GM21390 (cell line): Measurements from ENCODE around the gene NCBP3.
"Not testable (repeated sequence)": the region's sequence is repeated elsewhere in the genome, so short reads cannot be mapped to it uniquely, and the experiment has no call there.

Experiments used
- ATAC-seq: cut with Tn5 transposase; IDR thresholded peaks from one replicate; pipeline ENCODE4 v1.9.1; 2021; ENCODE audit not compliant: unreplicated experiment

Gene NCBP3

DNA sequence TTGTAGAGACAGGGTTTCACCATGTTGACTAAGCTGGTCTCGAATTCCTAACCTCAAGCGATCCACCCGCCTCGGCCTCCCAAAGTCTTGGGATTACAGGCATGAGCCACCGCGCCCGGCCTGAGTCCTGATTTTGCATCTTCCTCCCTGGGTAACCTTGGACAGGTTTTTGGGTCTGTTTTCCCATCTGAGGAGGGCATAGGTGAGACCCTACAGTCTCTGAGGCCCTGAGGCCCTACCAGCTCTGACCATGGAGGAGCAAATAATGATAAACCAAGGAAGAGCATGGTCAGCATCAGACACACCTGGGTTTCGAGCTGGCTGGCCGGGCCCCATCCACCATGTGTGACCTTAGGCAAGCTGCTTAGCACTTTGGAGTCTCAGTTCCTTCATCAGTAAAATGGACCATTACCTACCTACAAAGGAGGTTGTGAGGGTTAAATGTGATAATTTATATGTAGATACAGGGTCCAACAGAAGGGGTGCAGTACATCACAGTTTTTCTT, 1.2 kb upstream of the NCBP3 start:
- no peak for ATAC-seq

DNA sequence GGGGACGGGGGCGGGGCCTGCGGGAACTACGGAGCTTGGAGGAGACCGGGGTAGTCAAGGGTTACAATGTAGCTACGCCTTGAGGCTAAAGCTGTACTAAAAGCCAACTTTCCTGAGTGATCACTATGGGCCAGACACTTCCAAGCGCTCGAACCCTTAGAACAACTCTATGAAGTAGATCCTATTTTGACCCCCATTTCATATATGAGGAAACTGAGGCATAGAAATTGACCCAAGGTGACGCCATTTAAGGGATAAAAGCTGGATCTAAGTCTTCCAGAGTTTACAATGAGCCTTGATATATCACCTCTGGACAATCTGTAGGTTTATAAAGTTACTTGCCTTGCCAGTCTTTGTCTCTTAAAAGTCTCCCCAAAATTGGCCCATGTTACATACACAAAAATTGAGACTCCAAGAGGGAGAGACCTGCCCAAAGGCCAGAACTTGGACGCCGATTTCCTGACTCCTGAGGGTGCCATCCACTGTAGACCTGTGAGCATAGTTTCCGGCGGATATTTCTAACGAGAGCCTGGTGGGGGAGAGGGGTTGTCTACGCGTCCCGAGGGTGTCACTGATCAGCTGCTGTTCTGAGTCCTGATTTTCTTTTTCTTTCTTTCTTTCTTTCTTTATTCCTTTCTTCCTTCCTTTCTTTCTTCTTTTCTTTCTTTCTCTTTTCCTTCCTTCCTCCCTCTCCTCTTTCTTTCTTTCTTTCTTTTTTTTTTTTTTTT, 555 bp upstream of the NCBP3 start:
- ATAC-seq = no peak

DNA sequence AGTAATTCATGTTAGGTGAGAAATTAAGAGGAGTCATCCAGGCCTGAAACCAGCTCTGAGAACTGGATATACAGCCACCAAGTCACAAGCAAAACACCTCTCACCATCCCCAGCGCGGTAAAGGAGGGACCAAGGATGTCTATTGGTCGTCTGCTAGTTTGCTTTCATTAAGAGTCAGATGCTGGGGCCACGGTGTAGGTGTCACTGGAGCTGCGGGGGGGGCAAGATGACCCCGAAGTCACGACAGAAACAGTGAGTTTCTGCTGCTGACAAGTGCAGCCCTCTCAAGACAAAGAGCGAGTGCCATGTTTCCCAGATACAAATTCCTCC, 790 bp downstream of the NCBP3 start:
- ATAC-seq = no peak

DNA sequence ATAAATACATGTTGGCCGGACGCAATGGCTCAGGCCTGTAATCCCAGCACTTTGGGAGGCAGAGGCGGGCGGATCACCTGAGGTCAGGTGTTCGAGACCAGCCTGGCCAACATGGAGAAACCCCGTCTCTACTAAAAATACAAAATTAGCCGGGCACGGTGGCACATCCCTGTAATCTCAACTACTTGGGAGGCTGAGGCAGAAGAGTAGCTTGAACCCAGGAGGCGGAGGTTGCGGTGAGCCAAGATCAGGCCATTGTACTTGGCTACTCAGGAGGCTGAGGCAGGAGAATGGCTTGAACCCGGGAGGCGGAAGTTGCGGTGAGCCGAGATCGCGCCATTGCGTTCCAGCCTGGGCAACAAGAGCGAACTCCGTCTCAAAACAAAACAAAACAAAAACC, 1.5 kb downstream of the NCBP3 start:
- ATAC-seq = not testable (repeated sequence)

DNA sequence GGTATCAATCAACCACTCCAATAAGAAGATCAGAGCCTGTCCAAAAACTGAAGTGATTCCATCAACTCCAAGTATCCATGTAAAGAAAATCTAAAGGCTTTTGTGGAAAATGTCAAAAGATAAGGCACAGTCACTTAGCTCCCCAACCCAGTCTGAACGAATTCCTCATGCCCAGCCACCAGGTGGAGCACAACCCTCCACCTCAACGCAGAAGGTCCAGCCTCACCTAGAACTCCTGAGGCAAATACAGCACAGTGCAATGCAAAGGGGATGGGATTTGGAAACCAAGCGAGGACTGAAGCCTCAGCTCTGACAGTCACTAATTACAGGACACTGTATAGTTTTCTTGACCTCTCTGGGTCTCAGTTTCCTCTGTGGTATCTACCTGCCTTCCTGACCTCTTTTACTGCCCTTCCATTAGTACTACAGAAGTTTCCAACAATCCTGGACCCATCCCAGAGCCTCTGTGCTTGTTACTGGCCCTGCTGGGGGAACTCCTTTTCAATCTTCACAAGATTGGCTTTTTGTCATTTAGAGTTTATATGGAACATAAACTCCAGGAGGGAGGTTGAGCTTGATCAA, 2.0 kb downstream of the NCBP3 start:
- ATAC-seq = no peak

DNA sequence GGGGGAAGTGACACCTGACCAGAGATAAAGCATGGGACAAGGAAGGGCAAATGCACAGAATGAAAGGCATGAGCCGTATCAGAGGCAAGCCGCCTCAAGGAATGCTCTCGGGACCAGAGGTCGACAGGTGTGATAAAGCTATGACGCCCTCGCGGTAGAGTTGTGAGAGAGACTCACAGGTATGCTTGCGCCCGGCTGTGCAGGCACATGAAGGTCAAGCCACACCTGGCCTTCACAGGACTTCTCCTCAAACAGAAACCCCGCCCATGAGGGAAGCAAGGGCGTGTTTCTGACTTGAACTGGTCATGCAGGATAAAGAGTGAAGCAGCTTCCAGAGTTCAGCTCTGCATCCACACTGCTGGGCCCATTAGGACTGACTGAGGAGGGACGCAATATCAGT, 7.8 kb downstream of the NCBP3 start:
- ATAC-seq = no peak

DNA sequence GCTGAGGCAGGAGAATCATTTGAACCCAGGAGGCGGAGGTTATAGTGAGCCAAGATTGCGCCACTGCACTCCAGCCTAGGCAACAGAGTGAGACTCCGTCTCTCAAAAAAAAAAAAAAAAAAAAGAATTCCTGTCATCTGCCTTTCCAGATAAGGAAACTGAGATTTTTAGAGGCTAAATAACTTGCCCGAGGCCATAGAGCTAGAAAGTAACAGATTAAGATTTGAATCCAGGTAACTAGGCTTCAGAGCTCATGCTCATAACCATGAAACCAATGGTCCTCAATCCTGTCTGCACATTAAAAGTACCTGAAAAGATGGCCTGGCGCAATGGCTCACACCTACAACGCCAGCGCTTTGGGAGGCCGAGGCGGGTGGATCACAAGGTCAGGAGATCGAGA, 9.5 kb downstream of the NCBP3 start:
- ATAC-seq = no peak

DNA sequence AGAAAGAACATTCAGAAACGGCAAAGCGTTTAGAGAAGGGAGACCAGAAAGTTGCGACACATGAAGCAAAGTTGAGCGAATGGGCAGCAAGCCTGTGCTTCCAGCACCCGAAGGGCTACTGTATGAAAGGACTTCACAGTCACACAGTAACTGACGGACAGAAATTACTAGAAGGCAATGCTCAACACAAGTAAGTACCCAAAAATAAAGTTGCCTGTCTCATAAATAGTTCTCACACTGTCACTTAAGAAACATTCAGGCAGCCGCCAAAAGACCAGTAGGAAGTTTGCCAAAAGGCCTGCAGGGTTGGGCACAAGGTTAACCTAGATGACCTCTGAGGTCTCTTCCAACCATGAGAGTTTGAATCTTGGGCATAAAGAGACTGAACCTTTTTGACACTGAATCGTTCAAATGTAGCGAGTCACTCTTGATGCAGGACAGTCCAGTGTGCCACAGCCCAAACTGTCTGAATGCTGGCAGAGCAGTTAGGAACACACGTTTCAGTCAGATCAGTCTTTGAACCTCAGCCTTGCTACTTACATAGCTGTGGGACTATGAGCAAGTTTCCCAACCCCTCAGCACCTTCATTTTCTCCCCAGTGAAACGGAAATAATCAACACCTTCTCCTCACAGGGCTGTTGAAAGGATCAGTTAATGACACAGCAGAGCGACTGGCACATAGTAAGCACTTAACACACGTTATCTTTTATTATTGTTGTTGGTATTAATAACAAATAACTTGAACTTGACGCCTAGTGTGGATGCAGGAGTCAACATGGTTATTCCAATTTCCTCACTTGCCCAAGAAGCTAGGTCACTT, 10.4 kb downstream of the NCBP3 start:
- no peak for ATAC-seq

DNA sequence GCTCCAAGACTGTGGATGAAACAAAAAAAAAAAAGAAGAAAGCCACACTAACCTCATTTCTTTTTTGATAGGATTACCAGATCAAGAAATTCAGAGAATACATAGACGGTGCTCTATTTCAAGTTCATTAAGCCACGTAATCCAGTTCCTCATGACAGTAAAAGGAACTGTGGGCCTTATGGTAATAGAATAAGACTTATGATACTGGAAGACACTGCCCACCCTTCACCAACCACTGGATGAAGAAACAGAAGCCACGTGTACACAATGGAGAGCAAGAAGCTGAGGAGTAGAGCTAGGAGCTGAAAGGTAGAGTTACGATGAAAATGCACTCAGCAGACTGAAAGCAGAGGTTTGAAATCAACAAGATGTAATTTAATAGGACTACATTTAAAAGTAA, 11.2 kb downstream of the NCBP3 start:
- ATAC-seq = no peak

DNA sequence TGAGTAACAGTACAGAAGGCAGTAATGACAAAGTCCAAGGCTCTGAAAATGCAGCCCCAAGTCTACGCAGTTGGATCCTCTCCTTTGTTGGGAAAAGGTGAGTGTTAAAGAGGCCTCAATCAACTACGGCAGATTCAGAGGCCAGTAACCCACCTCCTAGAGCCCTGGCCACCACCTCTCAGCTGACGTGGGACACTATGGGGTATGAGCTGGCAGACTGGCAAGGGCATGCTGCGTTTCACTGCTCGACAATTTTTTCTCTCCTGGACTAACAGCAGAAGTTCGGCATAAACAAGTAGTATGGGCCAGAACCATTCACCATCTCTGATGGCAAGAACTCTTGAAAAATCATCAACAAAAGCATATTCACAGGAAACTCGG, 17.2 kb downstream of the NCBP3 start:
- no peak for ATAC-seq

DNA sequence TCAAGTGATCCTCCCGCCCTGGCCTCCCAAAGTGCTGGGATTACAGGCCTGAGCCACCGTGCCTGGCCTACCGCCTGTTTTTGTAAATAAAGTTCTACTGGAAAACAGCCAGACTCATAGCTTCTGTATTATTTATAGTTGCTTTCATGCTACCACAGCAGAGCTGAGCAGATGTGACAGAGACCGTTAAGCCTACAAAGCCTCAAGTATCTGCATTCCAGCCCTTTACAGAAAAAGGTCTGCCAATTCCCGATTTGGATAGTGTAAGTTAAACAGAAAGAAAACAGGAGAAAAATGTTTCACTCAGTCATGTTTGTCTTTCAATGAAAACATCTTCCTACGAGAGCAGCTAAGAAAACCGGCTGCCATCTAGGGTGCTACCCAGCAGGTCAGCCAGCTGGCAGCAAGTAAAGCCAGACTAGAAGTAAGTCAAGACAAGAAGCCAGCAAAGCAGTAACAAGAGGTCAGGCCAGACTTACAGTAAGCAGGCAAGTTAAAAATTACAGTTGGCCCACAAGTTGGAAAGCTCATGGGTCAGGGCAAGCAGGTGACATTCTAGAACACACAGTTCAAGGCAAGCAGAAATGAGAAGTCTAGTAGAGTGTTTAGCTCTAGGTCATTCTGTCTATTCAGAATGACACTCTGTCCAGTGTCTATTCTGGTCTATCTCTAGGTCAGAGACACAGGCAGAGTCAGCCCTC, 17.7 kb downstream of the NCBP3 start:
- ATAC-seq = no peak

DNA sequence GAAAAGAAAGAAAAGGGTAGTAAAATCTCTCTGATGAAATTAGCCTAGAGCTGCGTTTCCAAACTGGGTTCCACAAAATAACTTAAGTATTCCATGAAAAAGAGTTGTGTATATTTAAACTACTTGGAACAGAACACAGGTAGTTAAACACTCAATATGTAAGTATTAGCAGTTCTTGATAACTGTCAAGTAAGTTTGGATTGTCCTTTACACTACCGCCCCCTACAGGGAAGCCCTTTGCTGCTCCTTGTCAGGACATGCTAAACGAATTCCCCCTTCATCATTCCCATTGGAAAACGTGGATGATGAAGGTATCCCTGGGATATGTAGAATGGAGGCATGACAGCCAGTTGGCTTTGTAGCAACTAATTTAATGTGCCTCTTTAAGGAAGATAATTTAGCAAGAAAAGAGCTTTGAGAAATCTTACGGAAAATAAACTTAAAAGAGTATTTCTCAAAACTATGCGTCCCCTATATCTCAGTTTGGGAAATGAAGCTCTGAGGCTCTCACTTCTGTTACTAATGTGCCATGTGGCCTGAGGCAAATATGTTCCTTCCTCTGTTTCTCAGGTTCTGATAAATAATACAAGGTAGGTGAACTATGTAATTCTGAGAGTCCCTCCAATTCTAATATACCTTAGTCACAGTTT, 18.8 kb downstream of the NCBP3 start:
- ATAC-seq = no peak

DNA sequence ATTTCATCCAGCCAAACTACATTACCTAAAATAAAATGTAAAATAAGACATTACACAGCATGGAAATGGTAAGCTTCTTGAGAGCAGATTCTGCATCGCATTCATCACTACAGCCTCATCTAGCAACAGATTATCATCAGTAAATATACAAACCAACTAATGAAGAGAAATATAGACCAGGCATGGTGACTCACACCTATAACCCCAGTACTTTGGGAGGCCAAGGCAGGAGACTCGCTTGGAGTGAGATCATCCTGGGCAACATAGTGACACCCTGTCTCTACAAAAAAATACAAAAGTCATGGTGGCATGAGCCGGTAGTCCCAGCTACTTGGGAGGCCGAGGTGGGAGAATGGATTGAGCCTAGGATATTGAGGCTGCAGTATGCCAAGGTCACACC, 19.9 kb downstream of the NCBP3 start:
- ATAC-seq = no peak

DNA sequence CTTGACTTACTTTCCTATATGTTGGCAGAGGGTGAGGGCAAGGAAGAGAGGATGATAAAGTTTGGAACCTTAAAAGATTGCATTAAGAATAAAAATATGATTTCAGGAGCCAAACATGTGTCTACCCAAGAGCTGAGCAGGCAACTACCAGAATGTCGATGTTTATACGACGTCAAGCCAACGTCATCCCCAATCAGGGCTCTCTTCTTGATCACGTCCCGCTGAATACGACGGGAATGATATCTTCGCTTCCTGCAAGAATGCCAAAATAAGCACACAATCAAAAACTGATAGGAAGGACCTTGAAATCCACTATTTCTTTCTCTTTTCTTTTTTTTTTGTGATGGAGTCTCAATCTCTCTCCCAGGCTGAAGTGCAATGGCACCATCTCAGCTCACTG, 24.9 kb downstream of the NCBP3 start:
- ATAC-seq = no peak

DNA sequence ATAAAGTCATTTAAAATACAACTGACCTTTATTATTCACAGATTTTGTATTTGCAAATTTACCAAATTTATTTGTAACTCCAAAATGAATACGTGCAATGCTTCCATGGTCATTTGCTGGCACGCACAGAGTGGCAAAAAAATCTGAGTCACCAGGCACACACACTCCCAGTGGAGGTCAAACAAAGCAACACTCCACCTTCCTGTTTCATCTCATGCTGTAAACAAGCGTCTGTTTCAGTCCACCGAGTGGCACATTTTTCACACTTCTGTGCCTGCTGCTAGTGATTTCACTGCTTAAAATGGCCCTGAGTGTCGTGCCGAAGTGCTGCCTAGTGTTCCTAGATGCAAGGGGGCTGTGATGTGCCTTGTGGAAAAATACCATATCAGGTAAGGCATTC, 27.3 kb downstream of the NCBP3 start:
- no peak for ATAC-seq

DNA sequence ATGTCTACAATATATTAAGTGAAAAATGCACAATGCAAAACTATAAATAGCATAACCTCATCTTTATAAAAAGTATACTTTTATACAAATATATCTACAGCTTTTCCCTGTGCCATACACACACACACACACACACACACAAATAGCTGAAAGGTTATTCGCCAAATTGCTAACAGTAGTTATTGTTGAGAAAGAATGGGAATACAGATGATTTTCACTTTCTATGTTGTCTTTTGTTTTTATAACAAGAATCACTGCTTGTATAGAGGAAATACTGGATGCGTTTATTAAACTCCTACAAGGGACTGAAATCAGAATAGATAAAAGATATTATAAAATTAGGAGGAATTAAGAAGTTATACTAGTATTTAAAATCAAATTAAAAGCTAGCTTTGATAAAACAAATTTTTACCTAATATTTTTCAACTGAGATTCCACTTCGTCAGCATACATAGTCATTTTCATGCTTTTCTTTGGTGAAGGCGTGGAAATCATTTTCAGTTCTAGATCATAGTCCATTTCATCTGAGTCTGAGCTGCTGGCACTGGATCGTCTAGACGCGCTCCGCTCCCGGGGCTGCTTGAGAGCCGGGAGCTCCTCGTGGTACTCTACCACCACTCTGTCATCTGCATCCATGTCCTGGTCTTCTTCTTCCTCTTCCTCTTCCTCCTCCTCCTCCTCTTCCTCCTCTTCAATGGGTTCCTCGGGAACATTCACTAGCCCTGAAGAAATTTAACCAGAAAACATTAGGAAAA, 28.0 kb downstream of the NCBP3 start:
- ATAC-seq = no peak

DNA sequence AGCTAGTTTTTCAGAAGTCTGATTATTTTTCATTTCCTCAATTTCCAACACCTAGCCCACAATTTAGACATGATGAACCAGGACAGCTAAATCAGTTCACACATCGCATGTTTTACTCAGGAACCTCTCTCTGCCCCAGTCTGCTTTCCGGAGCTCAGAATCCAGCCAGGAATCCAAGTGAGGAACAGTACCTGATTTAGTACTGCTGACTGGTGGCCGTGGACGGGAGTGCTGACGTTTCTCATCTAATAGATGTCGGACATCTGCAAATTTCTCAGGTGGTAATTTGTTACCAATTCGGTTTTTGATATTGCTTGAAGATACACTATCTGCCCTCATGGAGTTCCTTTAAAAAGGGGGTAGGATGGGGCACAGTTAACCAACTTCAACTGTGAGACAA, 30.1 kb downstream of the NCBP3 start:
- no peak for ATAC-seq

DNA sequence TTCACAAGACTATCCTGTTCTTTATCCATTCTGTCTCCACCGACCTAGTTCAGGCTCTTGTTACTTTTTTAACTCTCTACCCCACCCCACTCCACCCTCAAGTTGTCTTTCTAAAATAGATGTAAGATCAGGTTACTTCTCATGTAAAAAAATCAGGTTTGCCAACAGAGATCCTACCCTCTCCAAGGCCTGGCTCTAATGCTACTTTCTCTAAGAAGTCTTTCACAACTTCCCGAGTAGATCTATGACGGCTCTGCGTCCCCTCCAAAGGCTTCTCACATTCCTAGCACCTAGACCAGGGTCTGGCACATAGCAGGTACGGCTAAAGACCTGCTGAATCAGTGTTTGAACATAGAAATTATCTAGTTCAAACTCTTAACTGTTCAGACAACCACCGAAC, 30.9 kb downstream of the NCBP3 start:
- ATAC-seq = no peak

DNA sequence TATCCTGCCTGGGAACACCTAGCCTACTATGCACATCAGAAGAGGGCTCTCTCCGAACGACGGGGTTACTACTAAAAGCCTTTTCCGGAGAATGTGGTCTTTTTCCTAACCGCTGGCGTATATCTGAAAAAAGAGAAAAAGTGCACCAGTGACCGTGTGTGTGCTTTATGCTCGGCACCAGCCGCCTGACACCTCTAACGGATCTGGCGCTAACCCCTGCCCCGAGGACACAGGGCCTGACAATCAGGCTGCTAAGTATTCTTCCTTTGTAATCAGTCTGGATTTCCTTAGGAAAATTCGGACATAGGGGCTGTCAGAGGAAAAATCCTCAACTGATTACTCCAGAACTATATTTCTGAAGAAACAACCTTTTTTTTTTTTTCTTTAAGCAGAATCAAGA, 31.7 kb downstream of the NCBP3 start:
- no peak for ATAC-seq

DNA sequence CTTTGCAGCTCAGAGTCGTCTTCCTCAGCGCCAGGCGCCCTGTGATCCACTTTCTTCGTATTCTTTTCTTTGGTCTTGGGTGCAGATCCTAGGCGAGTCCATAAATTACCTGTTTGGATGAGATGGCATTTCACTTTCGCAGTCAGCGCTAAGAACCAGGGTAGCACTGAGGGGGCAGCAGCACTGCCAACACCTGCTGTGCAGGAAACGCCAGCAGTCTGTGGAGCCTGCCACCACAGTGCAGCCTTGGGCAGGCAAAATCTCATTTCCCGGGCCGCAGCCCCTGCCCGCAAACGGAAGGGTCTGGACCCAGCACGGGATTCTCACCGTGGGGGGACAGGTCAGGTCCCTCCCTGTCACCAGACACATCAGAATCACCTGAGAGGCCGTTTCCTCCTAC, 32.9 kb downstream of the NCBP3 start:
- no peak for ATAC-seq
